Stimulated activated CD8-positive, alpha-beta memory T cell treated with anti-CD3 and anti-CD28 coated beads, Interleukin-12 subunit alpha, Interleukin-12 subunit beta, amount 100 ng/mL, for 1 hour (primary cell): ENCODE measurements around the gene ZNF546.
A peak's percentile ranks its signal among the peaks of the same experiment; 100 is the strongest.
"Not testable (repeated sequence)": the region's sequence is repeated elsewhere in the genome, so short reads cannot be mapped to it uniquely, and the experiment has no call there.

ENCODE experiments used
- DNase-seq: peaks from one replicate; pipeline ENCODE4 v3.0.0-alpha.2; 2020; ENCODE audit warnings: low read depth

Gene ZNF546

GRCh38 chr19:39996811-39997637 is at the start of gene ZNF546:
TSS of gene ZNF546 (plus strand) at chr19:39997060. CDS start at chr19:39998327, 1,267 bp downstream.
- peak; percentile 84 for DNase-seq

GRCh38 chr19:39949026-39949747 is 47.7 kb upstream of the ZNF546 start:
- DNase-seq: no peak

- no peak for DNase-seq
Observed at GRCh38 chr19:39951065-39951650, 45.7 kb upstream of the ZNF546 start.

GRCh38 chr19:39951686-39952085 is 45.2 kb upstream of the ZNF546 start:
- DNase-seq: no peak

- no peak for DNase-seq
Observed at GRCh38 chr19:39953915-39954314, 42.9 kb upstream of the ZNF546 start.

- not testable (repeated sequence) for DNase-seq
Observed at GRCh38 chr19:39957886-39958285, 39.0 kb upstream of the ZNF546 start.

- not testable (repeated sequence) for DNase-seq
Observed at GRCh38 chr19:39958942-39959341, 37.9 kb upstream of the ZNF546 start.

GRCh38 chr19:39959407-39959806 is 37.5 kb upstream of the ZNF546 start:
- DNase-seq: not testable (repeated sequence)

GRCh38 chr19:39963898-39964297 is 33.0 kb upstream of the ZNF546 start:
- no peak for DNase-seq

- DNase-seq: no peak
Observed at GRCh38 chr19:39966617-39967016, 30.2 kb upstream of the ZNF546 start.

- no peak for DNase-seq
Observed at GRCh38 chr19:39967561-39967960, 29.3 kb upstream of the ZNF546 start.

GRCh38 chr19:39968789-39969188 is 28.1 kb upstream of the ZNF546 start:
- DNase-seq: no peak

- no peak for DNase-seq
Observed at GRCh38 chr19:39969266-39969665, 27.6 kb upstream of the ZNF546 start.

- DNase-seq: no peak
Observed at GRCh38 chr19:39969681-39970424, 27.0 kb upstream of the ZNF546 start.

GRCh38 chr19:39970425-39970674 is 26.5 kb upstream of the ZNF546 start:
- peak; percentile 7 for DNase-seq

- DNase-seq: peak; percentile 98
Observed at GRCh38 chr19:39970675-39971379, 26.0 kb upstream of the ZNF546 start, which contains the start of gene PSMC4. TSS of gene PSMC4 (plus strand) at chr19:39971165. CDS start at chr19:39971203, 38 bp downstream.

GRCh38 chr19:39971380-39972035 is 25.4 kb upstream of the ZNF546 start:
- peak; percentile 14 for DNase-seq

- DNase-seq: no peak
Observed at GRCh38 chr19:39974377-39975155, 22.3 kb upstream of the ZNF546 start.

GRCh38 chr19:39982883-39983282 is 14.0 kb upstream of the ZNF546 start:
- DNase-seq: no peak

- no peak for DNase-seq
Observed at GRCh38 chr19:39983695-39984300, 13.1 kb upstream of the ZNF546 start.
